PFSK-1 (cell line): ENCODE measurements around the gene HHAT.
A peak's percentile ranks its signal among the peaks of the same experiment; 100 is the strongest.

Experiments used
- FOXP2 ChIP-seq: optimal IDR thresholded peaks from 2 replicates; pipeline ENCODE3; 2011; ENCODE audit warnings: borderline replicate concordance, control low read depth, inconsistent platforms; ENCODE audit not compliant: insufficient read depth; ENCODE audit errors: extremely low read length, extremely low read depth
- POLR2AphosphoS5 ChIP-seq: IDR thresholded peaks from 2 replicates; pipeline ENCODE4 v1.6.1; 2012; ENCODE audit warnings: low read depth, mild to moderate bottlenecking, control low read depth, low read length, moderate library complexity
- SIN3A ChIP-seq: IDR thresholded peaks from 2 replicates; pipeline ENCODE4 v1.6.1; 2012; ENCODE audit warnings: mild to moderate bottlenecking, low read length, moderate library complexity, borderline replicate concordance; ENCODE audit not compliant: insufficient read depth
- TAF1 ChIP-seq: IDR thresholded peaks from 2 replicates; pipeline ENCODE4 v1.6.1; 2012; ENCODE audit warnings: low read length, control low read depth, borderline replicate concordance; ENCODE audit not compliant: insufficient read depth
- TF ChIP-seq, protein P1 (sequence below), 2 experiments: IDR thresholded peaks; 2 replicates each; pipeline versions ENCODE4 v1.6.1 to v1.8.0; 2011 to 2012; ENCODE audit warnings: low read depth in 2 of 2, low read length in 2 of 2, control low read depth in 1 of 2, inconsistent platforms in 1 of 2, mild to moderate bottlenecking in 1 of 2, moderate library complexity in 1 of 2; ENCODE audit not compliant: insufficient read depth in 1 of 2

The HHAT gene

DNA sequence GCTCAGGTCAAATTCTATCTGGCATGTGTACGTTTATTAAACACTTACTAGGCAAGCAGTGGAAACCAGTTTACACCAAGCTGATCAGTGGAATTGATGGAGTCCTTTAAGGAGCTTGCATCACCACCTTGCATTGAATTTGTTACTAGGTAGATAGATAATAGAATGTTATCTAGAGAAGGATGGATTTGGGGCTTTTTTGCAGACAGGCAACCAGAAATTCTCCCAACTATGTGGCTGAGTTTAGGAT is 44.9 kb downstream of the HHAT start:
- TF ChIP-seq POLR2AphosphoS5 (no peak), TAF1 (no peak), FOXP2 (no peak), SIN3A (no peak)
- TF ChIP-seq, protein P1, sequence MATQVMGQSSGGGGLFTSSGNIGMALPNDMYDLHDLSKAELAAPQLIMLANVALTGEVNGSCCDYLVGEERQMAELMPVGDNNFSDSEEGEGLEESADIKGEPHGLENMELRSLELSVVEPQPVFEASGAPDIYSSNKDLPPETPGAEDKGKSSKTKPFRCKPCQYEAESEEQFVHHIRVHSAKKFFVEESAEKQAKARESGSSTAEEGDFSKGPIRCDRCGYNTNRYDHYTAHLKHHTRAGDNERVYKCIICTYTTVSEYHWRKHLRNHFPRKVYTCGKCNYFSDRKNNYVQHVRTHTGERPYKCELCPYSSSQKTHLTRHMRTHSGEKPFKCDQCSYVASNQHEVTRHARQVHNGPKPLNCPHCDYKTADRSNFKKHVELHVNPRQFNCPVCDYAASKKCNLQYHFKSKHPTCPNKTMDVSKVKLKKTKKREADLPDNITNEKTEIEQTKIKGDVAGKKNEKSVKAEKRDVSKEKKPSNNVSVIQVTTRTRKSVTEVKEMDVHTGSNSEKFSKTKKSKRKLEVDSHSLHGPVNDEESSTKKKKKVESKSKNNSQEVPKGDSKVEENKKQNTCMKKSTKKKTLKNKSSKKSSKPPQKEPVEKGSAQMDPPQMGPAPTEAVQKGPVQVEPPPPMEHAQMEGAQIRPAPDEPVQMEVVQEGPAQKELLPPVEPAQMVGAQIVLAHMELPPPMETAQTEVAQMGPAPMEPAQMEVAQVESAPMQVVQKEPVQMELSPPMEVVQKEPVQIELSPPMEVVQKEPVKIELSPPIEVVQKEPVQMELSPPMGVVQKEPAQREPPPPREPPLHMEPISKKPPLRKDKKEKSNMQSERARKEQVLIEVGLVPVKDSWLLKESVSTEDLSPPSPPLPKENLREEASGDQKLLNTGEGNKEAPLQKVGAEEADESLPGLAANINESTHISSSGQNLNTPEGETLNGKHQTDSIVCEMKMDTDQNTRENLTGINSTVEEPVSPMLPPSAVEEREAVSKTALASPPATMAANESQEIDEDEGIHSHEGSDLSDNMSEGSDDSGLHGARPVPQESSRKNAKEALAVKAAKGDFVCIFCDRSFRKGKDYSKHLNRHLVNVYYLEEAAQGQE (IDR thresholded peaks at IDR 0.05; ENCODE audit: insufficient read depth in 1 of 2, low read depth in 2 of 2, low read length in 2 of 2), result no peak

DNA sequence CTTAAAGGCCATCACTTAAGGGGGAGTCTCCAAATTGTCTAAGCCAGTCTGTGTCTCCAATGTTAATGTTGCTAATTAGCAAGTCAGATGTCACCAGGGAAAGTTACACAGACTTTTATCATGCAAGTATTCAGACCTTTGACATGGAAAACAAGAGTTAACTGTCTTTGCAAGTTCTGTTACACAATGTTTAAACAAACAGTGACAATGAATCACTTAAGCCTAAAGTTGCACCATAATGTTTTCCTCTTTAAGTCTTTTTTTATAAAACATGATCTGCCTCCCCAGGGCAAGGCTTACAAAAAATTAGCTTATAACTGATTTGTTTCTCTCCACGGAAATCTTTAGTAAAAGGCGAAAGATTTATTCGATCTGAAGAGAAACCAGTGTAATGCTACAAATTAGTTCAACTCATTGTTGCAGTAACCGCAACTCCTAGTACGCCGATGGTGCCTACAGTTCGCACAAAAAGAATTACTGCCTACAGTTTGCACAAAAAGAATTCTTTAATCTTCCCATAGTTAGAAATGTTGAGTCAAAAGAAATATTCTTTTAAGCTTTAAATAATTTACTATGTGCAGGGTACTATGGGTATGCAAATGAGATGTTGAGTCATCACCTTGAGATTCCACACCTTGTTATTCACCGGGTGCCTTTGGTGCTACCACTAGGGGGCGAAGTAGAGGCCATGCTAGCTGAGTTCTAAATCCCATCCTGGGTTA is 45.3 kb downstream of the HHAT start:
- TF ChIP-seq POLR2AphosphoS5 (peak; percentile 98), TAF1 (peak; percentile 38; the same call in 1 of the 2 replicates), FOXP2 (no peak), SIN3A (peak; percentile 95; the same call in 1 of the 2 replicates)
- TF ChIP-seq, protein P1 (IDR thresholded peaks at IDR 0.05; ENCODE audit: insufficient read depth in 1 of 2, low read depth in 2 of 2, low read length in 2 of 2), result no peak

DNA sequence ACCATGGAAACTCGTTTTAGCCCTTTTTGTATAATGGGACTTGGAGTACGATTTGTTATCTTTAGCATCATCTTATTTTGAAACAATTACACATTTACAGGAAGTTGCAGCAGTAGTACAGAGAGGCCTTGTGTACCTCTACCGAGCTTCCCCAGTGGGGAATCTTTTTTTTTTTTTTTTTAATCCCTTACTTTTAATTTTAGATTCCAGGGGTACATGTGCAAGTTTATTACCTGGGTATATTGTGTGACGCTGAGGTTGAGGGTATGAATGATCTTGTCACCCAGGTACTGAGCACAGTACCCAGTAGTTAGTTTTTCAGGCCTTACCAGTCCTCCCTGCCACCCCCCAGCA is 45.9 kb downstream of the HHAT start:
- TF ChIP-seq SIN3A, result no peak
- TF ChIP-seq, protein P1 (IDR thresholded peaks at IDR 0.05; ENCODE audit: insufficient read depth in 1 of 2, low read depth in 2 of 2, low read length in 2 of 2), result no peak
- no peak for TF ChIP-seq FOXP2
- no peak for TF ChIP-seq POLR2AphosphoS5
- no peak for TF ChIP-seq TAF1

DNA sequence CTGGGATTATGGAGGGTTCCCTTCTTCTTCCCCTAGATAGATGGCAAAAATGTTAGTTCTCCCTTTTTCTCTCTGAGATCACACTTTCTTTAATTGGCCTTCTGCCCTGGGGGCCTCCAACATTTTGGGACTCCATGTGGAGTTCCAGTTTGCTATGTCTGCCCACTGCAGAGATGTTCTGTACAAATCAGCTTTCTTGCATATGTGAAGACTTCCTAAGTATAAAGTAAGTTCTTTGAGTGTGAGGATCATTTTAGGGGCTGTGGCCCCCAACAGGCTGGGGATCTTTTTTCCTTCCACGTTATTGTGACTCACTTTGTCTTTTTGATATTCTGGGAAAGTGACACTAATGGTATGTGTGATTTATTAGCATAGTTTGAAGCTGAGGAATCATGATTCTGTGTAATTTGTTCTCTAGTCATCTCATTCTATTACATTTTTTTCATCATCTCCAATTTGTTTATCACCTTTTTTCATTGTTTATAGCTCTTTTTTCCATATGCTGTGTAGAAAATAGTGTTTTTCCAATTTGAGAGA is 48.2 kb downstream of the HHAT start:
- TF ChIP-seq TAF1 (no peak), FOXP2 (no peak), POLR2AphosphoS5 (no peak), SIN3A (no peak)
- TF ChIP-seq, protein P1 (IDR thresholded peaks at IDR 0.05; ENCODE audit: insufficient read depth in 1 of 2, low read depth in 2 of 2, low read length in 2 of 2), result no peak
